HUES6 (cell line): ENCODE measurements around the gene UBE2L3.
A peak's percentile ranks its signal among the peaks of the same experiment; 100 is the strongest.
"Not testable (repeated sequence)": the region's sequence is repeated elsewhere in the genome, so short reads cannot be mapped to it uniquely, and the experiment has no call there.

ENCODE experiments used
- H3K27ac ChIP-seq: 2 replicates; pipeline ENCODE4 v1.7.0; 2013; ENCODE audit warnings: low read depth, mild to moderate bottlenecking, low read length, inconsistent platforms
- H3K27me3 ChIP-seq: 2 replicates; pipeline ENCODE4 v1.6.1; 2013; ENCODE audit warnings: low read length; ENCODE audit not compliant: control insufficient read depth, insufficient read depth
- H3K36me3 ChIP-seq: 2 replicates; pipeline ENCODE4 v1.6.1; 2013; ENCODE audit warnings: low read length; ENCODE audit not compliant: control insufficient read depth, insufficient read depth
- H3K4me1 ChIP-seq: 2 replicates; pipeline ENCODE4 v1.6.1; 2013; ENCODE audit warnings: low read length; ENCODE audit not compliant: control insufficient read depth, insufficient read depth
- H3K4me3 ChIP-seq: 2 replicates; pipeline ENCODE4 v1.5.1; 2013; ENCODE audit warnings: low read depth, low read length
- H3K9ac ChIP-seq: one replicate; pipeline ENCODE4 v1.6.1; 2013; ENCODE audit warnings: mild to moderate bottlenecking, low read length
- H3K9me3 ChIP-seq: 2 replicates; pipeline ENCODE4 v1.6.1; 2013; ENCODE audit warnings: low read depth, low read length; ENCODE audit not compliant: control insufficient read depth, insufficient read depth

The UBE2L3 gene

GRCh38 chr22:21567456-21568346 is at the start of gene UBE2L3:
Gene UBE2L3, plus strand, starts transcription at chr22:21567714. Its CDS starts 31 bp downstream, at chr22:21567745.
- Histone ChIP-seq H3K27ac (peak within 1 kb of the TSS; percentile 98), H3K9ac (peak within 1 kb of the TSS; percentile 98), H3K9me3 (no peaks in the 10 kb centered on the region), H3K4me3 (peak within 1 kb of the TSS; percentile 95), H3K4me1 (peaks cover 27% of the 10 kb centered on the region), H3K27me3 (no peaks in the 10 kb centered on the region), H3K36me3 (peaks cover 14% of the 10 kb centered on the region; the same call in 1 of the 2 replicates)

- H3K9me3 ChIP-seq, H3K4me3 ChIP-seq, H3K4me1 ChIP-seq, H3K9ac ChIP-seq, H3K27ac ChIP-seq, H3K36me3 ChIP-seq, H3K27me3 ChIP-seq: not testable (repeated sequence)
Observed at GRCh38 chr22:21526705-21527500, 40.6 kb upstream of the UBE2L3 start.

- not testable (repeated sequence) for H3K4me3 ChIP-seq, H3K9me3 ChIP-seq, H3K27ac ChIP-seq, H3K27me3 ChIP-seq, H3K9ac ChIP-seq, H3K4me1 ChIP-seq, H3K36me3 ChIP-seq
Observed at GRCh38 chr22:21531525-21531924, 36.0 kb upstream of the UBE2L3 start.

GRCh38 chr22:21532863-21533648 is 34.5 kb upstream of the UBE2L3 start:
- not testable (repeated sequence) for H3K9me3 ChIP-seq, H3K4me3 ChIP-seq, H3K36me3 ChIP-seq, H3K27ac ChIP-seq, H3K4me1 ChIP-seq, H3K9ac ChIP-seq, H3K27me3 ChIP-seq

GRCh38 chr22:21539862-21540261 is 27.7 kb upstream of the UBE2L3 start:
- H3K9me3 ChIP-seq, H3K4me3 ChIP-seq, H3K36me3 ChIP-seq, H3K4me1 ChIP-seq, H3K27ac ChIP-seq, H3K9ac ChIP-seq, H3K27me3 ChIP-seq: not testable (repeated sequence)

- H3K9ac ChIP-seq, H3K4me1 ChIP-seq: not testable (repeated sequence)
Observed at GRCh38 chr22:21544432-21545322, 22.8 kb upstream of the UBE2L3 start.

GRCh38 chr22:21549558-21549957 is 18.0 kb upstream of the UBE2L3 start:
- H3K9ac ChIP-seq, H3K9me3 ChIP-seq, H3K27ac ChIP-seq, H3K27me3 ChIP-seq, H3K36me3 ChIP-seq, H3K4me3 ChIP-seq, H3K4me1 ChIP-seq: not testable (repeated sequence)

More at GRCh38 chr22:21544432-21545322, 22.8 kb upstream of the UBE2L3 start:
- H3K27ac ChIP-seq, H3K36me3 ChIP-seq, H3K4me3 ChIP-seq, H3K9me3 ChIP-seq, H3K27me3 ChIP-seq: not testable (repeated sequence)

GRCh38 chr22:21550008-21550677 is 17.4 kb upstream of the UBE2L3 start:
- H3K27ac ChIP-seq, H3K9ac ChIP-seq, H3K36me3 ChIP-seq, H3K4me3 ChIP-seq, H3K27me3 ChIP-seq, H3K9me3 ChIP-seq, H3K4me1 ChIP-seq: not testable (repeated sequence)

- not testable (repeated sequence) for H3K36me3 ChIP-seq, H3K9ac ChIP-seq, H3K9me3 ChIP-seq, H3K4me1 ChIP-seq, H3K27me3 ChIP-seq, H3K27ac ChIP-seq, H3K4me3 ChIP-seq
Observed at GRCh38 chr22:21550678-21551047, 16.9 kb upstream of the UBE2L3 start.

- not testable (repeated sequence) for H3K9me3 ChIP-seq, H3K27me3 ChIP-seq, H3K4me1 ChIP-seq, H3K4me3 ChIP-seq, H3K36me3 ChIP-seq, H3K9ac ChIP-seq, H3K27ac ChIP-seq
Observed at GRCh38 chr22:21551361-21551760, 16.2 kb upstream of the UBE2L3 start, which contains the start of gene RIMBP3C. Gene RIMBP3C, minus strand, starts transcription at chr22:21551461. Its CDS starts 485 bp downstream, at chr22:21550976.
